Glomerular visceral epithelial cell (primary cell): Measurements from ENCODE around the gene ARID4A.
"Not testable (repeated sequence)": the region's sequence is repeated elsewhere in the genome, so short reads cannot be mapped to it uniquely, and the experiment has no call there.

Source experiments
- DNase-seq: peaks from one replicate; pipeline ENCODE4 v3.0.0-alpha.2; 2016; ENCODE audit errors: extremely low spot score

Gene ARID4A

DNA sequence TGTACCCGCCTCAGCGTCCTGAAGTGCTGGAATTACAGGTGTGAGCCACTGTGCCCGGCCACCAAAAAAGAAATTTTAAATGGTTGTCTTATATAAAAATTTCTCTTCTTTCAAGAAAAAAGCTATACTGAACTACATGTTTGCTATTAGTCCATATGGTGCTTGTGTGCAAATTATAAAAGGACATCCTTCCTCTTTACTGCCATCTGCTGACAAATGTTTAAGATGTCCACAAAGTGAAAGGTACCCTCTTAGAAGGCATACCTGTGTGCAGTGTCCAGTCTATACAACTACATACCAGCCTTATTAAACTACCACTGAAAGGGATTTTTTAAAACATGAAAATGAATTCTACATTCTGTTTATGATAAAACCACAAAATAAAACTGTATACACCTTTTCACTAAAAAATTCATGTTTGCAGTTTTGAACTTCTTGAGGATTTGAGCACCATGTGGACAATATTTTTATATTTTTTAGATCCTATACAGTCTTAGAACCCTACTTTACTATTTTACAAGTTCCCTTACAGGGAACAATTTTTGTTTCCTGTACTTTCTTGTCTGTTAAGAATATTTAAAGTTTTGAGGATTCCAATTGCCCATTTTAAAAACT, 64.5 kb downstream of the ARID4A start:
- DNase-seq: peak; percentile 47

DNA sequence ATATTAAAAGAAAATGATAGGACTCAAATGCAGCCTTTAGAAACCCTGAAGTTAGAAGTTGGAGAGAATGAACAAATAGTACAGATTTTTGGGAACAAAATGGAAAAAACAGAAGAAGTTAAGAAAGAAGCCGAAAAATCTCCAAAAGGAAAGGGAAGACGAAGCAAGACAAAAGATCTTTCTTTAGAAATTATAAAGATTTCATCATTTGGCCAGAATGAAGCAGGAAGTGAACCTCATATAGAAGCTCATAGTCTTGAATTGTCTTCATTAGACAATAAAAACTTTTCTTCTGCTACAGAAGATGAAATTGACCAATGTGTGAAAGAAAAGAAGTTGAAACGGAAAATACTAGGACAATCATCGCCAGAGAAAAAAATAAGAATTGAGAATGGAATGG, 66.0 kb downstream of the ARID4A start:
- no peak for DNase-seq

DNA sequence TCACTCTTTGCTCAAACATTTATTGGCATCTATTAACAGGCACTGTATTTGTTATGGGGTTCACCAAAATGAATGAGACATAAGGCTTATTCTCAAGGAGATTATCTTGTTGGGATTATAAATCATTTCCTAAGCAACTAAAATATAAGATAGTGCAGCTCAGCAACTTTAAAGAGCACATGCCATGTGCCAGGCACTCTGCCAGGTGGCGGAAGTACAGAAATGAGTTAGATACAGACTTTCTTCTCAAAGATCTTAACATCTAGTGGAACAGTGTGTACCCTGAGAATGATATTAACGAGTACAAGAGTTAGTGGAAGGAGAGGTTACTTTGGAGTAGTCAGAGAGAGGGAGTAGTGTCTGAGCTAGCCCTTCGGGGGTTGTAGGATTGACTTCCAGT, 68.9 kb downstream of the ARID4A start:
- no peak for DNase-seq

DNA sequence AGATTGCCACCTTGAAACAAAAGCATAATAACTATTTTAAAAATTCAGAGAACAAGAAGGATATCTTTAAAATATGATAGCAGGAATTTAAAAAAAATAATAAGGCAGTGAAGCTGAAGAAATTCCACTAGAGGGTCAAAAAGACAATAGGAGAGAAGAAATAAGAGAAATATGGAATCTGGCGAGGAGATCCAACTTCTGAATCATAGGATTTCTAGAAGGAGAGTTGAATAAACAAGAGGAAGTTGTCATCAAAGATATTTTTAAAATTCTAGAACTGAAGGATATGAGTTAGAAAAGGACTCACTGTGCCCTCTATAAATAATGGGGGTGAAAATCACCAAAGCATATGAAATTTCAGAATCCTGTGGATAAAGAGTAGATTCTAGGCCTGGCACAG, 70.6 kb downstream of the ARID4A start:
- no peak for DNase-seq

DNA sequence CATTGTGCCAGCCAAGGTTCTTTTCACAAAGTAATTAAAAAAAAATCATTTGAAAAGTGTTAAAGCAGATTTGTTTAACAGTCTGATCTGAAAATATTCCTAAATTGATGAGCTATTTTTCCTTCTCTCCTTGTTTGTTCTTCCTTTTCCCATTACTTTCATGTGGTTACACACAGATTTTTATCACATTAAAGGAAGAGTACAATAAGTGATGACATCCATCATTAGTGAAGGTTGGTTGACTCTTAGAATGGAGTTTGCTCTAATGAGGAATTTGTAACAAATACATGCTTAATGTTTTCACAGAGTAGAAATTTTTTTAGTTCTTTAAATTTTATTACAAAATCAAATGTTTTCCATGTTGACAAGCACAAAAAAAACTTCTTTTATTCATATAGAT, 78.4 kb downstream of the ARID4A start:
- DNase-seq: no peak

DNA sequence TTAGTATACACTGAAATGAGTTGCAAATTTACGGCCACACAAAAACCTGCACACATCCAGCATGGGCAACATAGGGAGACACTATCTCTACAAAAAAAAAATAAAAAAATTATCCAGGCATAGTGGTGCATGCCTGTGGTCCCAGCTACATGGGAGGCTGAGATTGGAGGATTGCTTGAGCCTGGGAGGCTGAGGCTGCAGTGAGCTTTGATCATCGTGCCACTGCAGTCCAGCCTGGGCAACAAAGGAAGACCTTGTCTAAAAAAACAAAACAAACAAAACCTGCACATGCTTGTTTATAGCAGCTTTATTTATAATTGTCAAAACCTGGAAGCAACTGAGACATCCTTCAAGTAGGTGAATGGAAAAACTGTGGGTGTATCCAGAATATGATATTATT, 92.5 kb downstream of the ARID4A start:
- DNase-seq: no peak

DNA sequence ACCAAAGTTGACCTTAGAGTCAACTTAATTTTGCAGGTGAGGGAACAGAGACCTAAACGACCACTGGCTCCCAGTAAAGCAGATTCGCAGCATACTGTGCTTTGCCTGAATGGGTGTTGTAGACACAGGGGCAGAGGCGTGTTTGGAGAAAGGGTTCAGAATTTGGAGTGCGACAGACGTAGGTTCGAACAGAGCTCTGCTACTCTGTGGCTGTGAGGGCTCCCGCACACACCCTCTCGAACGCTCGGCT, 97.1 kb downstream of the ARID4A start:
- no peak for DNase-seq

DNA sequence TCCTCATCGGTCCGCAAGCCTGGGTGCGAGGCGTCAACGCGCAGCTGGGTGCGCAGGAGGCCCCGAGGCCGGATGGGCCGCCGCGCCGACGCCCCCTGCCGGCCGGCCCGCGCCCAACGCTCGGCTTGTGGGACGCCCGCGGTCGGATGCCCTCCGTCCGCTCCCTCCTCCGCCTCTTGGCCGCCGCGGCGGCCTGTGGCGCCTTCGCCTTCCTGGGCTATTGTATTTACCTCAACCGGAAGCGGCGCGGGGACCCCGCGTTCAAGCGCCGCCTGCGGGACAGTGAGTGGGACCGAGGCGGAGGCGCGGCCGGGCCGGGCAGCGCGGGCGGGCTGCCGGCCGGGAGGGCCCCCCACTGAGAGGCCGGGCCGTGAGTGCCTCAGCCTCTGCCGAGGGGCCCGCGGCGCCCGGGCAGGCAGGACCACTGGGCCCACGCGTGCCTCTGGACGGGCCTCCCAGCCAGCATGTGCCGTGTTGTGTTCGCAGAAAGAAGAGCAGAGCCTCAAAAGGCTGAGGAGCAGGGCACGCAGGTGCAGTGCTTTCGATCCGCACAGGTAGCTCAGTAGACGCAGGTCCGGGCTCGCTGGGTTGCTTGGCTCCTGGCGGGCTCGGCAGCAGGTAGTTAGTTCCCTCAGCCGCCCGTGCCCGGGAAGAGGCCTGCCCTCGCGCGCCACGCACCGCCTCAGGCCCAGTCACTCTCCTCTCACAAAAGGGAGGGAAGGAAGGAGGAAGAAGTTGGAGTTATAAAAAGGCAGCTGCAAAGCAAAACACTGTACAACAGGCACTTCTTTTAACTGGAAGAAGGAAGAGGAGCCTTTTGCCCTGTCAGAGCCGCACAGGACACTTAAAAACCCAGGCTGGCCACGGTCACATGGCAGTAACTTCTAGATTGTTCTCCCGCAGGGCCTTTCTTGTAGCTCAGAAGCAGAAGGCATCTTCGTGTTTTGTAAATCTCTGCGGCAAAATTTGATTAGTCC, 97.7 kb downstream of the ARID4A start, which contains the start of gene TOMM20L:
Gene TOMM20L (plus strand): TSS at position 119 of the 977 bp plus-strand sequence. CDS start 28 bp downstream, at position 147.
- peak; percentile 71 for DNase-seq

DNA sequence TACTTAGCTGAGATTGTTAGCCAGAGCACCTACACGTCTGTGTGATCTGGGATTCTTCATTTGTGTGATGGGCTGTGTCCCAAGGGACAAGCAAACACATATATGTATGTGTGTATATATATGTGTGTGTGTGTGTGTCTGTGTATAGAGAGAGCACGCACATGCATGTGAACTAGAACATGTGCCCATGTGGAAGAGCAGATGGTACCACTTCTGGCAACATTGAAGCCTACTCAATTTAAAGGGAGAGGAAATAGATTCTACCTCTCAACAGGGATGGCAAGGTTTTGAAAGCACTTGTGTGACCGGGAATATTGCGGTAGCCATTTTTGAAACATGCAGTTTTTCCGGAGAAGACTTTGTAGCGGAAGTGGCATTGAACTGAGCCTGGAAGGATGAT, 98.8 kb downstream of the ARID4A start:
- DNase-seq: no peak

DNA sequence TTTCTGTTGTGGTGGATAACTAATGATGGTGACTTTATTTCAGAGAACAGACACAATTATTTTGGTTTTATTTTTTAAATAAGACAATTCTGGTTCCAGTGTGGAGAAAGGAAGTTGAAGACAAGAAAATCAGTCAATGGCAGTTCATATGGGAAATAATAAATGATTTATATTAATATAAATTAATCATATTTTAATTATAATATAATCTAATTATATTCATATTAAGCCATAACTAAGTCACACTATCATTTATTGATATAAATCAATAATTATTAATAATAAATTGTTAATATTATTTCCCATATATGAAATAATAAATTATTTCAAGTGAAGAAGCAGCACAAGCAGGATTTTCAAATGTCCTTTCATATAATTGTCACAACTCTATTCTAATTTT, 100.1 kb downstream of the ARID4A start:
- DNase-seq: no peak

DNA sequence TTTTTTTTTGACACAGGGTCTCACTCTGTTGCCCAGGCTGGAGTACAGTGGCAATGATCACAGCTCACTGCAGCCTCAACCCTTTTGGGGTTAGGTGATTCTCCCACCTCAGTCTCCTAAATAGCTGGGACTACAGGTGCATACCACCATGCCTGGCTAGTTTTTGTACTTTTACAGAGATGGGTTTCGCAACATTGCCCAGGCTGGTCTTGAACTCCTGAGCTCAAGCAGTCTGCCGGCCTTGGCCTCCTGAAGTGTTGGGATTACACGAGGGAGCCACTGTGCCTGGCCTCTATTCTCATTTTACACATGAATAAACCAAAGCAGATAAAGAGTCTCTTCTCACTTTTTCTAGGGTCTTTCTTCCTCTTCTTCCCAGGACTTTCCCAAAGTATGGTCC, 100.5 kb downstream of the ARID4A start:
- DNase-seq: no peak

DNA sequence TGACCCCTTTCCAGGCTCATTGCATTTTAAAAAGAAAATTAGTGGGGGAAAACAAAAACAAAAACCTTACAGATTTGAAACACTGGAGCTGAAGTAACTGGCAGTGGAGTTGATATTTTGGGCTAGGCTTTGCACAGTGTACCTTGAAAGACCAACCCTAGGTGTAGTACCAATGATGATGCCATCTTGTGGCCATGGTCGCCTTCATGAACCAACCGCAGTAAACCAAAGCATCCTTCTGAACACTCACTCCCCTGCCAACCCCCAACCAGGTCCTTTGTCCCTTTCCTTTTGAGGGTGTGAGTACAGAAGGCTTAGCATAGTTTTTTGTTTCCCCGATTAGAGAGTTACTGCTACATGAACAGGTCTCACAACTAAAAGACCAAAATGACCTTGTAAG, 103.2 kb downstream of the ARID4A start:
- no peak for DNase-seq

DNA sequence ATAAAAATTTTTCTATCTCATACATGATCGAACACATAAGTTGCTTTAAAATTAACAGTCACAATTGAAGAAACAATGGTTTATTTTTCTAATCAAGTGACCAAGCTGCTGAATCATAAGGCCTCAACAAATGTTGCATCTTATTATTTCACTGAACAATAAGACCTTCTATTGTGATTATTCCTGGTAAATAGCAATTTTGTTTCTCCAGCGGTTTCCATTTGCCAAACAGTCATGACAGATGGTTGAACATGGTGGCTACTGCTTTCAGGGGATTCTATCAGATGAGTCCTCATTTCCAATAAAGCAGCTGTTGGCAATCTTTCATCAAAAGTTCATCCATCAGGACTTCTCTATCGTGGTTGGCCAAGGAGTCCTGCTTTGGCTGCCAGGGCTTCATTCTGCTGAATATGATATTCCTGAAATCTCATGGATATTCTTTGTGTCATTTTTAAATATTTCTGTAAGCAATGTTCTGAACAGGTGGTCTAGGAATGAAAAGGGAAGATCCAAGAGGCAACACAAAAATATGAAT, 110.4 kb downstream of the ARID4A start:
- no peak for DNase-seq

DNA sequence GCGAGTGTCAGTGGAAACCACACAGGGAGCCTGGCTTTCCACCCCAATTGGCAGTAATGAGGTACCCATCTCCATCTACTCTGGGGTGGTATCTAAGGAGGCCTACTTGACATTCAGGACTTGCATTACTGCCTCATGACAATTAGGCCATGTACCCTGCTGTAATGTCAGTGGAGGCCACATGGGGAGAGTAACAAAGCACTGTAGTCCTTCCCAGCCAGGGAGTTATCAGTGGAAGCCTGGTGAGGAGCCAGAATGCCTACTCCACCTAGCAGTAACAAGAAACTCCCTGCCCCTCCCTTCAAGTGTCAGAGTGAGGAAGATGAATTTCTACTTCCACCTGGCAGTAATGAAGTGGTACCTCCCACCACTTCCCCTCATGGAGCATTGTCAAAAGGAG, 116.5 kb downstream of the ARID4A start:
- DNase-seq: no peak

DNA sequence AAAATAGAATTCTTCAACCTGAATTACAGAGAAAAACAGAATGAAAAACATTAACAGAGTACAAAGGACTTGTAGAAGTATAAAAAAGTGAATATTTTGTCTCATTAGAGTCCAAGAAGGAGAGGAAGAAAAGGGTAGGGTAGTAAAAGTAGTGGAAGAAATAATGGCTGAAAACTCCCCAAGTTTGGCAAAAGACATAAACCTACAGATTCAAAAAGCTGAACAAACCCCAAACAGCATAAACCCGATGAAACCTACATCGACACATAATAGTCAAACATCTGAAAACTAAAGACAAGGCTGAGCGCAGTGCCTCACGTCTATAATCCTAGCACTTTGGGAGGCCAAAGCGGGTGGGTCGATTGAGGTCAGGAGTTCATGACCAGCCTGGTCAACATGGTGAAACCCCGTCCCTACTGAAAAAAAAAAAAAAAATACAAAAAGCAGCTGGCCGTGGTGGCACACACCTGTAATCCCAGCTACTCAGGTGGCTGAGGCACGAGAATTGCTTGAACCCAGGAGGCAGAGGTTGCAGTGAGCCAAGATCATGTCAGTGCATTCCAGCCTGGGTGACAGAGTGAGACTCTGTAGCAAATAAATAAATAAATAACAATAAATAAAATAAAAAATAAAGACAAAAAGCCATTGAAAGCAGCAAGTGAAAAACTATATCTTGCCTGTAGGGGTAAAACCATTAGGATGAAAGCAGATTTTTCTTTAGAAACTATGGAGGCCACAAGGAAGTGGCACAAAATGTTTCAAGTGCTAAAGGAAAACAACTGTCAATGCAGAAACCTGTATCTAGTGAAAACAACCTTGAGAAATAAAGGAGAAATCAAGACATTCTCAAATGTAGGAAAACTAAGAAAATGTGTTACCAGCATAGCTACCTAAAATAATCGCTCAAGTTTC, 117.5 kb downstream of the ARID4A start:
- DNase-seq: no peak

DNA sequence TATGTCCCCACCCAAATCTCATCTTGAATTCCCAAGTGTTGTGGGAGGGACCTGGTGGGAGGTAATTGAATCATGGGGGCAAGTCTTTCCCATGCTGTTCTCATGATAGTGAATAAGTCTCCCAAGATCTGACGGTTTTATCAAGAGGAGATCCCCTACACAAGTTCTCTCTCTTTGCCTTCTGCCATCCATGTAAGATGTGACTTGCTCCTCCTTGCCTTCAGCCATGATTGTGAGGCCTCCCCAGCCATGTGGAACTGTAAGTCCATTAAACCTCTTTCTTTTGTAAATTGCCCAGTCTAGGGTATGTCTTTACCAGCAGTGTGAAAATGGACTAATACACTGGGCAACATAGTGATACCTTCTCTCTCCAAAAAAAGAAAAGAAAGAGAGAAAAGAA, 118.6 kb downstream of the ARID4A start:
- not testable (repeated sequence) for DNase-seq
